Inflammatory macrophage treated with lipopolysaccharide for 4 hours (primary cell): ENCODE data around the gene FOXD4L6.
"Not testable (repeated sequence)": the region's sequence is repeated elsewhere in the genome, so short reads cannot be mapped to it uniquely, and the experiment has no call there.

Source experiments
- DNase-seq: peaks from one replicate; pipeline ENCODE4 v3.0.0-alpha.2; 2020

The FOXD4L6 gene

DNA sequence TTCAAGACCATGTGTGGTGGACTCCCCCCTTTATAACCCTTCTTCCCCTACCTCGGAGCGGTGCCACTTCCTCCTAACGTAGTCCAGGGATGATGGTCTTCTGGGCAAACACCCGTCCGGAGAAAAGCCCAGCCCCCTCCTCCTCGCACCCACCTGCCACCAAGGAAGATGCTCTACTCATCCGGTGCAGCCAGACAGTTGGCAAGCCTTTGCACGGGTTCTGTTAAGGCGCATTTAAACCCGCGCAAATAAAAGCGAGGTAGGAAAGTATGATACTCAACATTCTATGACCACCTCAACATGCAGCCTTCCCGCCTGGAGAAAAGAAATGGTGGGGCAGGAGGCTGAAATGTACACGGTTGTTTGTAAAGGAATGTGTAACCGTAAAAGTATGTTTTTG is at the start of gene FOXD4L6:
Gene FOXD4L6, minus strand, starts transcription at position 101 of the 400 bp plus-strand sequence. CDS start 298 bp downstream, outside the sequence.
- DNase-seq, result not testable (repeated sequence)

DNA sequence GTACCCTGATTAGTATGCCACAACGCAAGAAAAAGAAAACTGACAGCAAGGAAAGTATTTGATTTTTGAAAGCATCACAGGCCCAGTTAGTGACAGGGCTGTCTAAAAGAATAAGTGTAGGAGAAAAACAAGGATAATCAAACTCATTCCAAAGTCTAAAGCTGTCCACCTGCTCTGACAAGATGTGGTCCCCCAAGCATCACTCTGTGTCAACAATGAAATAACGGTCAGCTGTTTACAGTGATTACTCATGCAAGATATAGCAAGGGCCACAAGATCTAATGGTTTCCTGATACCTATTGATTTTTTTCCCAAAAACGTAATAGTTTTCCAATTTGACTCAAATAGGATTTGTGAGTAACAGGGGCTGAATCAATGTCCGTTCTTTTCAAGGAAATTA is 46.5 kb upstream of the FOXD4L6 start:
- DNase-seq, result not testable (repeated sequence)

DNA sequence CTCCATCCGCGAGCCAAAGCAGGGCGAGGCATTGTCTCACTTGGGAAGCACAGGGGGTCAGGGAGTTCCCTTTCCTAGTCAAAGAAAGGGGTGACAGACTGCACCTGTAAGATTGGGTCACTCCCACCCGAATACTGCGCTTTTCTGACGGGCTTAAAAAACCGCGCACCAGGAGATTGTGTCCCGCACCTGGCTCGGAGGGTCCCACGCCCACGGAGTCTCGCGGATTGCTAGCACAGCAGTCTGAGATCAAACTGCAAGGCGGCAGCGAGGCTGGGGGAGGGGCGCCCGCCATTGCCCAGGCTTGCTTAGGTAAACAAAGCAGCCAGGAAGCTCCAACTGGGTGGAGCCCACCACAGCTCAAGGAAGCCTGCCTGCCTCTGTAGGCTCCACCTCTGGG is 21.6 kb upstream of the FOXD4L6 start:
- DNase-seq, result not testable (repeated sequence)

DNA sequence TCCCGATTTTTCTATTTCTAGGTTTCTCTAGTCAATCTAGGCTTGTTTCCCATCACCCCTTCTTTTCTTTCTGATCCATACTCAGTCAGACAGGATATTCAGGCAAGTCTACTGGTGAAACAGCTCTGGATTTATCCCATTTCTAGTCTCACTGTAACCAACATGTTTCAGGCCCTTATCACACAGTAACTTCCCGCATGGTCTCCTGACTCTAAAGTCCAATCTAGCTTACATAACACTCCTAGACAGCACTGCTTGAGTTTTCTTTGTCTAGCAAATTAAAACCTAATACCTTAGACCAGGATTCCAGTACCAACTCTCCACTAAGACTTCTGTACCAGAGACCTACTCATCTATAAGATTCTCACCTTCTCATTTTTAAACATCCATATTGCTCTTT is 13.4 kb upstream of the FOXD4L6 start:
- DNase-seq, result not testable (repeated sequence)

DNA sequence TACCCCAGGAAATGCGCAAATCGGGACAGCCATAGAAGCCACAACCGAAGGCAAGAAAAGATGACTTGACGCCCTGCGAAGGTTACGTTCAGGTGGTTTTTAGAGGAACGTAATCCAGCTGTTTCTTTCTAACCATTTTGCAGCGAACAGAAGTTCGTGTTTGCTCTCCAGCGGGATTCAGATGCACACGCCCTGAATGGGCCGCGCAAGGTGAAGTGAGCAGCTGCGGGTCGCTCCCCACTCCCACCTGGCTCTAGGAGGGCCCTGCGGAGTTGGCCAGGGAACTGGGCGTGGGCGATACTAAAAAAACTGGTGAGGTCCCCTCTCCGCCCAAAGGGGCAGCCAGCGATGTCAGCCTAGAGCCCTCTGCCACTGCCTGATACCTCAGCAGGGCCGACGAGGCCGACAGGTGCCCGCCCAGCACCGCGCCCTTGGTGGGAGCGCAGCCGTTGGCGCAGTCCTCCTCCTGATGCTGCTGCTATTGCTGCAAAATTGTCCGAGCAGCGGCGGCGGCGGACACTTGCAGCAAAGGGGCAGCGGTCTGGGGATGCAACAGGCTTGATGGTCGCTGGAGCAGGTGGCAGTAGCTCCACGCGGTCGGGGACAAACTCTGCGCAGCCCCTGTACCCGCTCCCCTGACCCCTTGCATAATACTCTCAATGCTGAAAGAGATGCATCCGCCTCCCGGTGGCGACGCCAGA is 1.6 kb downstream of the FOXD4L6 start:
- not testable (repeated sequence) for DNase-seq

DNA sequence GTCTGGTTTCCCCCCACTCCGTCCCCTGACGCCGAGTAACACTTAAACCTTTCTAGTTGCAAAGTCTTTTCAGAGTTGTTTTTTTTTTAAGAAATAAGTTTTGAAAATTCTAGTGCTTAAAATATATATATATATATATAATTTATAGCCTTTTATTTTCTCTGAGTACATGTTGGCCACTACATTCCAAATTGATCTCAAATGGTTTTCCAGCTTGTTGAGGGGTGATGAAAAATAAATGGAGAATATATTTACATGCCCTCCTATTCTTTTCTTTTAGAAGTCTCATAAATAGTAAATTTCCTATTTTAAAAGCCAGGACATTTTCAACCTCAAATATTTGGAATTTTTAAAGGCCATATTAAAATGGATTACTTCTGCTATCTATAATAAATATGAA is 2.5 kb downstream of the FOXD4L6 start:
- DNase-seq, result not testable (repeated sequence)

DNA sequence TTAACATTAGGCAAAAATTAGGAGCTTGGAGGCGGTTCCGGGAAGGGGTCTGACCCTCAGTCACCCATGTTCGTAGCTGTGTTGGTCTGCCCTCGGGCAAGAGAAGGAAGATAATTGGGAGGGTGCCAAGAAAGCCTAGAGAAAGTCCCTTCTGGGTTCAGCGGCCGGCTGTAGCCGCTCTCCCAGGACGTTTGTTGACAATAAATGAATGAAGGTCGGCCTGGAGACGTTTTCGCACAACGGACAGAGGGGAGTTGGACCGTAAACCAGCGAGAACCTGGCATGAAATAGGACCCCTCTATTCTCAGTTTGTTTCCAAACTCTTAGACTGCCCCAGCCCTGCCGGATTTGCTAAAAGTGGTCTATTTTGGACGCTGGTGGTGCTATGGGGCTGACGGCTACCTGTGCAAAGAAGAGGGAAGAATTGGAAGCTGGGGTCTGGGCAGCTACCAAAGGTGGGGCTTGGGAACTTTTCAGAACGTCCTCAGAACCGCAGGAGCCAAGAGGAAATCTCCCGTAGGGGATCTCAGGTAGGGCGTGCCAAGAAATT is 3.3 kb downstream of the FOXD4L6 start:
- DNase-seq, result not testable (repeated sequence)

DNA sequence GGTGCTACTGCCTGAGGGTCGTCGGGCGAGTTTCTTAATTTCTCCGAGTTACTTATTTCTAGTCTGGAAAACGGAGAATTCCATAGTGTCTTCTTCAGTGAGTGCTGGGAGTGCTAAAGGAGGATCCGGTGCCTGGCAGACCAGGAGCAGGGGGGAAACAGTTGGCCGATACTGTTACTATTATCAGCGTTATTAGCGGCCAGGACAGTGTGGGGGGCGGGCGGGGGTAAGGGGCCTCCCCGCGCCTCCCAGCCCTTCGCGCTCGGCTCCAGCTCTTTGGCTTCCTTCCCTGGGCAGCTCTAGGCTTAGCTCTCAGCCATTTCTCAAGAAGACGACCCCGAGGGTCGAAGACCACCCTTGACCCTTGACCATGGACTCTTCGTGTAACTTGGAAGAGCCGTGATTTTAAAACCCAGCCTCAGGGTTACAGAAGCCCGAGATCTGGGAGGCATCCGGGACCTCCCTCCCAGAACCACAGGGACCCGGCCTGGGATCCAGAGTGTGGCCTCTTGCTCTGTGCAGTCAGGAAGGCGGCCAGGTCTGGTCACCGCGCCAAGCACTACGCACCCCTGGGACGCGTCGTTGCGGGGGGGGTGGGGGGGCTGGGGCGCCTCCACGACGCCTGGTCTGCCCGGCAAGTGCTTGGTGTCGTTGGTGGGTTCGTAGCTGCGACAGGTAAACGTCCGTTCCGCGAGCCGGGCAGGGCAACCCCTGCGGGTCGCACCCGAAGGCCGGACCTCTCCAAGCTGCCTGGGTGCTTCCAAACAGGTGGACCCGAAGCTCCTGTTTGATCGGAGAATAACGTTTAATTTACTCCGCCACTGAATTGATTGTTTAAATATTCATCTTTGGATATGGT is 4.0 kb downstream of the FOXD4L6 start:
- not testable (repeated sequence) for DNase-seq

DNA sequence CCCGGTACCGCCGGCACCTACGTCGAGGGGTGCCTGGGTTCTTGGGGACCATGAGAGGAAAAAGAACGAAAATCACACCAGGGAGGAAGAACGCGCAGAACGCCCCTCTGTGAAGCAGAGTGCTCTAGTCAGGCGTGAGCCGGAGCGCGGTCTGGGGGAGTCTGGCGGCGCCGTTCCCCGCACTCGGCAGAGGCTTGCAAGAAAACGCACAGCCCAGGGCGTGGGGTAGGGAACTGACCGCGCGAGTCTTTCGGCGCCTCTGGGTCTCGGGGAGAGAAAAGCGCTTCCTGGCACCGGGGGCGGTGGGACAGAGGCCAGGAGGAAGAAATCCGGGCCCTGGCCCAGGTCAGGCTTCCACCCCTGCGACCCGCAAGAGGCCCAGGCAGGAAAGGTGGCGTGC is 4.7 kb downstream of the FOXD4L6 start:
- not testable (repeated sequence) for DNase-seq

DNA sequence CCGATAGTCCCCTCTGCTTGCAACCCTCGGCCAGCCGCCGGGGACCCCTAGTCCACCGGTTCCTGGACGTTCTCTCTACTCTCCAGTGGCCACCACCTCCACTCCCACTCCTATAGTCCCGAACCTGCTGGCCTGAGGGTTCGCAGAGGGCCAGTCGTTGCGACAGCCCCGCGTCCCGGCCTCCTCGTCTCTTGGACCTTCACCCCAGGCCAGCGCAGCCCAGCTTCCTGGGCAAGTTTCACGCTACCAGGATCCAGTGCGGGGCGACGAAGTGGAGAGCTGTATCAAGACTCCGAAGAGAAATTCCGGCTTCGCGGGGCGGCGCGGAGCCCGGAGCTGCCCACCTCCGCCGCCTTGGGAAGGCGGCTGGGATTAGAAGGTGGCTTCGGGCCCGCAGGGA is 5.1 kb downstream of the FOXD4L6 start:
- not testable (repeated sequence) for DNase-seq

DNA sequence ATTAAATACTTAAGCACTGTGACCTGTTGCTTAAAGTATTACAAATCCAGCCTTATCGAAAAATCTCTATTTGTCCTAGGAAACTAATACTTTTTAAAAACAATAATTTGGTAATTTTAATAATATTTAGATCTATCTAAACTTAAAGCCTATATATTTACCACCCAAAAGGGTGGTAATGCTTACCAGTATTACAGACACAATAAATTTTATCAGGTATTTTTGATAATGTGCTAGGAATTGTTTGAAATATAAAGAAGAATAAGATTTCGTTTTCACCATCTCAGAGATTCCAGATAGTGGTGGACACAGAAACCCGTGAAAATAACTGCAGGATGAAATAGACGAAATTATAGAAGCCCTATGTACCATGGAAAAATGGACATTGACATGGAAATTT is 7.8 kb downstream of the FOXD4L6 start:
- DNase-seq, result not testable (repeated sequence)

DNA sequence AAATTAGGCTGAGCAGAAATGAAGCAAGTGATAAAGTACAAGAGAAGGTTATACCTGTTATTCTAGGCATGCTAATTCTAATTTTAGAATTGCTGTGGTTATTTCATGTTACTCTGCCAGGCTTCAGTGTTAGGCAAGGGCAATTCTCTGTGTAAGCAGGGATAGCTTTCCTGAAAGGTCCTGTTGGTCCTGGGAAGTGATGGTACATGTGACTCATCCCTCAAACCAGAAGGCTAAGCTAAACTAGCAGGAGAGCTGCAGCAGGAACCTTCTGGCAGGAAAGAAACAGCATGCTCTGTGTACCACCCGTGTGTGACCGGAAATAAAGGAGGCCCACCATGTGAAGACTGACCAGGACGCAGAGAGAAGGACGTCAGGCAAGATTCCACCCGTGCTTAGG is 8.8 kb downstream of the FOXD4L6 start:
- not testable (repeated sequence) for DNase-seq

DNA sequence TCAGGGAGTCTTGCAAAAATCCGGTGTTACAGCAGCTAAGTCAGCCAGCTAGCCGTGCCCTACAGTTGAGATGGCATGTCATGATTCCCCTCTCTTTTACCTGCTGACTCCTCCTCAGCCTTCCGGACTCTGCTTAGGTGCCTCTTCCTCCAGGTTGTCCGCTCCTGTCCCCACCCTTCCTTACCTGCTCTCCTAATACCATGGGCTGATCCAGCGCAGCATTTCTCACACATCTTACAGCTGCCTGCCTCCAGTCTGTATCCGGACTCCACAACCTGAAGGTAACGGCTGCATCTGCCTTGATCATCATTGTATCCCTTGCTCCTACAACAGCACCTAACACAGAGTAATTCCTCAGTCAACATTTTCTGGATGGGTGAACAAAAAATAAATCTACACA is 9.2 kb downstream of the FOXD4L6 start:
- not testable (repeated sequence) for DNase-seq

DNA sequence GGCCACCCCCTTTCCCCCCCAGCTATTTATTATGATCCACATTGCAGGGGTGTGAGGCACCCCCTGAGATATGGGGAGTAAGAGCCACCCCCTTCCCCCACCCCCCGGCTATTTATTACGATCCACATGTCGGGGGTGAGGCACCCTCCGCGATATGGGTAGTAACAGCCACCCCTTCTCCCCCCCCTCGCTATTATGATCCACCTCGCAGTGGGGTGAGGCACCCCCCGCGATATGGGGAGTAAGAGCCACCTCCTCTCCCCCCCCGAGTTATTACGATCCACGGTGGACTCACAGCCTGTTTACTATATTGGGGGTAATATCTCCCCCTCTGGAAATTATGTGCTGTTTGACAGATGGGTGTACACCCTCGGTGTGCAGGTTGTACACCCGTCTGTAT is 15.1 kb downstream of the FOXD4L6 start:
- not testable (repeated sequence) for DNase-seq

DNA sequence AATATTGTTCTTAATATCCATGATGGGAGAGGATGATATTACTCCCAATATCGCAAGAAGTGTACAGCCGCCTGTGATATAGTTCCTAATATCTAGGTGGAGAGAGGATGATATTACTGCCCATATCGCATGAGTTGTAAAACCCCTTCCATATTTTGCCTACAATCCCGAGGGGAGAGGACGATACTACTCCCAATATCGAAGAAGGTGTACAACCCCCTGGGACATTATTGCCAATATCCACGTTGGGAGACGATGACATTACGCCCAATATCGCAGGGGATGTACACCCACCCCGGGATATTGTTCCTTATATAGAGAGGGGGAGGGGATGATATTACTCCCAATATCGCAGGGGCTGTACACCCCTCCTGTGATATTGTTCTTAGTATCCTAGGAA is 17.1 kb downstream of the FOXD4L6 start:
- DNase-seq, result not testable (repeated sequence)

DNA sequence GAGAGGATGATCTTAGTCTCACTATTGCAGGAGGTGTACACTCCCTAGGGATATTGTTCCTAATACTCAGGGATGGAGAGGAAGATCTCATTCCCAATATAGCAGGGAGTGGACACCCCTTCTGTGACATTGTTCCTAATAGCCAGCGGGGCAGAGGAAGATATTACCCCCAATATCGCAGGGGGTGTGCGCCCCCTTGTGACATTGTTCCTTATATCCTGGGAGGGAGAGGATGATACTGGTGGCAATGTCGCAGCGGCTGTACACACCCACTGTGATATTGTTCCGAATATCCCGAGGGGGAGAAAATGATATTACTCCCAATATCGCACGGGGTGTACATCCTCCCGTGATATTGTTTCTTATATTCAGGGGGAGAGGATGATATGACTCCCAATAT is 17.6 kb downstream of the FOXD4L6 start:
- DNase-seq, result not testable (repeated sequence)

DNA sequence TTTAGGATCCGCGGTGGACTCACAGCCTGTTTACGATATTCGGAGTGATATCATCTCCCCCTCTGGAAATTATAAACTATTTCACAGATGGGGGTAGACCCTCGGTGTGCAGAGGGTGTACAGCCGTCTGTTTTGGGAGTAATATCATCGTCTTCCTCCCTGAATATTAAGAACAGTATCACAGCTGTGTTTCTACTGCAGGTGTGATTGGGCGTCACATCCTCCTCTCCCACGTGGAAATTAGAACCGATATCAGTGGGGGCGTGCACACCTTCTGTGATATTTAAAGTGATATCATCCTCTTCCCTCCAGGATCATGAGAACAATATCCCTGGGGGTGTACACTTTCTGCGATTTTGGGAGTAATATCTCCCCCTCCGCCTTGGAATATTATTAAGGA is 19.2 kb downstream of the FOXD4L6 start:
- DNase-seq, result not testable (repeated sequence)

DNA sequence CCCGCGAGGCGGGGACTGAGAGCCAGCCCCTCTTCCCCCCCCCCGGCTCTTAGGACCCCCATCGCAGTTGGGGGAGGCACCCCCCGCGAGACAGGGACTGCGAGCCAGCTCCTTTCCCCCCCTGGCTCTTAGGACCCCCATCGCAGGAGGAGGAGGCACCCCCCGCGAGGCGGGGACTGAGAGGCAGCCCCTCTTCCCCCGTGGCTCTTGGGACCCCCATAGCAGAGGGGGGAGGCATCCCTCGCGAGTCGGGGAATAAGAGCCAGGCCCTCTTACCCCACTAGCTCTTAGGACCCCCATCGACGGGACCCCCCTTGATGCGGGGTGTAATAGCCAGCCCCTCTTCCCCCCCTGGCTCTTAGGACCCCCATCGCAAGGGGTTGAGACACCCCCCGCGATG is 19.7 kb downstream of the FOXD4L6 start:
- DNase-seq, result not testable (repeated sequence)

DNA sequence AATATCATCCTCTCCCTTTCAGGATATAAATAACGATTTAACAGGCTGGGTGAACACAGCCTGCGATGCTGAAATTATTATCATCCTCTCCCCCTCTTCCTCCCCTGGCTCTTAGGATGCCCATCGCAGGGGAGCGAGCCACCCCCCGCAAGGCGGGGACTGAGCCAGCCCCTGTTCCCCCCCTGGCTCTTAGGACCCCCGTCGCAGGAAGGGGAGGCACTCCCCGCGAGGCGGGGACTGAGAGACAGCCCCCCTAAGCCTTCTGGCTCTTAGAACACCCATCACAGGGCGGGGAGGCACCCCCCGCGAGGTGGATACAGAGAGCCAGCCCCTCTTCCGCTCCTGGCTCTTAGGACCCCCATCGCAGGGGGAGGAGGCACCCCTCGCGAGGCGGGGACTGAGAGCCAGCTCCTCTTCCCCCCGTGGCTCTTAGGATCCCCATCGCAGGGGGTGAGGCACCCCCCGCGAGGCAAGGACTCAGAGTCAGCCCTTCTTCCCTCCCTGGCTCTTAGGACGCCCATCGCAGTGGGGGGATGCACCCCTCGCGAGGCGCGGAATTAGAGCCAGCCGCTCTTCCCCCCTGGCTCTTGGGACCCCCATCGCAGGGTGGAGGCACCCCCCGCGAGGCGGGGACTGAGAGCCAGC is 21.9 kb downstream of the FOXD4L6 start:
- DNase-seq, result not testable (repeated sequence)

DNA sequence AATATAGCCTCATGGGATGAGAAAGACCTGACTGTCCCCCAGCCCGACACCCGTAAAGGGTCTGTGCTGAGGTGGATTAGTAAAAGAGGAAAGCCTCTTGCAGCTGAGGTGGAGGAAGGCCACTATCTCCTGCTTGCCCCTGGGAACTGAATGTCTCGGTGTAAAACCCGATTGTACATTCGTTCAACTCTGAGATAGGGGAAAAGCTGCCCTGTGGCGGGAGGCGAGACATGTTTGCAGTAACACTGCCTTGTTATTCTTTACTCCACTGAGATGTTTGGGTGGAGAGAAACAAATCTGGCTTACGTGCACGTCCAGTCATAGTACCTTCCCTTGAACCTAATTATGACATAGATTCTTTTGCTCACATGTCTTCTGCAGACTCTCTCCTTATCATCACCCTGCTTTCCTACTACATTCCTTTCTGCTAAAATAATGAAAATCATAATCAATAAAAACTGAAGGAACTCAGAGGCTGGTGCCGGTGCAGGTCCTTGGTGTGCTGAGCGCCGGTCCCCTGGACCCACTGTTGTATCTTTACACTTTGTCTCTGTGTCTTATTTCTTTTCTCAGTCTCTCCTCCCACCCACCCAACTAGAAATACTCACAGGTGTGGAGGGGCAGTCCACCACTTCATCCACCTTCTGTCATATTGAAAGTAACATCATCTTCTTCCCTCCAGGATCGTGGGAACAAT is 22.8 kb downstream of the FOXD4L6 start:
- not testable (repeated sequence) for DNase-seq

DNA sequence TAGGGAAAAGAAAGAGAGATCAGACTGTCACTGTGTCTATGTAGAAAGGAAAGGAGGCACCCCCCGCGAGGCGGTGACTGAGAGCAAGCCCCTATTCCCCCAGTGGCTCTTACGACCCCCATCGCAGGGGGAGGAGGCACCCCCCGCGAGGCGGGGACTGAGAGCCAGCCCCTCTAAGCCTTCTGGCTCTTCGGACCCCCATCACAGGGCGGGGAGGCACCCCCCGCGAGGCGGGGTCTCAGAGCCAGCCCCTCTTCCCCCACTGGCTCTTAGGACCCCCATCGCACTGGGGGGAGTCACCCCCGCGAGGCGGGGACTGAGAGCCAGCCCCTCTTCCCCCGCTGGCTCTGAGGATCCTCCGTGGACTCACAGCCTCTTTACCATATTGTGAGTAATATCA is 23.9 kb downstream of the FOXD4L6 start:
- DNase-seq, result not testable (repeated sequence)

DNA sequence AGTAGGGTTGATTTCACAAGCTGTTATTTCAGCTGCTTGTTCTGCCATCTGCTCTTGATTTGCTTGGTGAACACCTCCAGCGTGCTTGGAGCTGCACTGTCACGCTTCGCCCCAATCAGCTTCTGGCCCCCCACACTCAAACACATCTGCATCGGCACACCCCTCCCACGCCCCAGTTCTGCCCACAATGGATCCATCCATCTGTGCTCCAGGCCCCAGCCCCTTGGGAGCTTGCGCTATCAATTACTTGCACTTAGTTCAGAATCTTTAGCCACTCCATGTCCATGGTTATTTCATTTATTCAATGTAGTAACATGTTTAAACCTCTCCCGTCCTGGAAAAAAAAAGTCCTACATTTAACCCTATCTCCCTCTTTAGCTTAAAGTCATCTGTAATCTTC is 28.0 kb downstream of the FOXD4L6 start:
- not testable (repeated sequence) for DNase-seq
